Mesodermal cell (in vitro differentiated cells): Measurements from ENCODE around the gene NXPH3.
A peak's percentile ranks its signal among the peaks of the same experiment; 100 is the strongest.
"Not testable (repeated sequence)": the region's sequence is repeated elsewhere in the genome, so short reads cannot be mapped to it uniquely, and the experiment has no call there.

Experiments used
- H3K27ac ChIP-seq: 2 replicates; pipeline ENCODE4 v1.7.0; 2013; ENCODE audit warnings: mild to moderate bottlenecking, low read depth, low read length, moderate library complexity; ENCODE audit not compliant: severe bottlenecking
- H3K36me3 ChIP-seq: 2 replicates; pipeline ENCODE4 v1.7.1; 2013; ENCODE audit warnings: mild to moderate bottlenecking, low read length, moderate library complexity; ENCODE audit not compliant: control insufficient read depth, insufficient read depth
- H3K4me1 ChIP-seq: one replicate; pipeline ENCODE4 v1.7.1; 2013; ENCODE audit warnings: mild to moderate bottlenecking, low read length; ENCODE audit not compliant: insufficient read depth, control insufficient read depth, poor library complexity, severe bottlenecking
- H3K4me3 ChIP-seq: 2 replicates; pipeline ENCODE4 v1.7.0; 2013; ENCODE audit warnings: low read length, control low read depth, mild to moderate bottlenecking; ENCODE audit not compliant: insufficient read depth, poor library complexity, severe bottlenecking; ENCODE audit errors: extremely low read depth
- H3K9me3 ChIP-seq: 2 replicates; pipeline ENCODE4 v1.7.1; 2013; ENCODE audit warnings: mild to moderate bottlenecking, low read length, moderate library complexity; ENCODE audit not compliant: control insufficient read depth
- WGBS, 2 experiments: methylation state at CpG; one replicate each; pipeline ENCODE4 v1.1.5; 2013; ENCODE audit warnings: missing lambda C conversion rate in 2 of 2; ENCODE audit not compliant: insufficient coverage in 2 of 2; 5-methylcytosine and 5-hydroxymethylcytosine counted together

Gene NXPH3

GRCh38 chr17:49556223-49556943, 19.3 kb upstream of the NXPH3 start:
- no peak overlapping the region for H3K4me3 ChIP-seq
- H3K27ac ChIP-seq, result no peak overlapping the region
- no peaks in the 10 kb centered on the region for H3K4me1 ChIP-seq
- no peaks in the 10 kb centered on the region for H3K9me3 ChIP-seq
- 11 to 17% methylated on average over 27 to 28 of the region's 30 CpGs for WGBS, 2 experiments
- no peaks in the 10 kb centered on the region for H3K36me3 ChIP-seq

GRCh38 chr17:49557312-49558024, 18.2 kb upstream of the NXPH3 start:
- Histone ChIP-seq H3K4me1 (no peaks in the 10 kb centered on the region), H3K9me3 (no peaks in the 10 kb centered on the region), H3K4me3 (no peak overlapping the region), H3K27ac (no peak overlapping the region), H3K36me3 (no peaks in the 10 kb centered on the region)
- WGBS, 2 experiments, result 16 to 20% methylated on average over 8 of the region's 9 CpGs

- Histone ChIP-seq H3K36me3 (no peaks in the 10 kb centered on the region), H3K27ac (no peak overlapping the region), H3K4me1 (no peaks in the 10 kb centered on the region), H3K4me3 (no peak overlapping the region), H3K9me3 (no peaks in the 10 kb centered on the region)
- WGBS, 2 experiments, result 100% methylated on average over 1 of the region's 4 CpGs
These were observed 11.0 kb upstream of the NXPH3 start for GRCh38 chr17:49564638-49565037.

- no peak overlapping the region for H3K4me3 ChIP-seq
- H3K9me3 ChIP-seq, result no peaks in the 10 kb centered on the region
- 43 to 62% methylated on average over 3 to 12 of the region's 14 CpGs for WGBS, 2 experiments
- H3K27ac ChIP-seq, result no peak overlapping the region
- no peaks in the 10 kb centered on the region for H3K4me1 ChIP-seq
- H3K36me3 ChIP-seq, result no peaks in the 10 kb centered on the region
These were observed 9.7 kb upstream of the NXPH3 start for GRCh38 chr17:49565948-49566491.

GRCh38 chr17:49566668-49567071, 9.0 kb upstream of the NXPH3 start:
- Histone ChIP-seq H3K36me3 (no peaks in the 10 kb centered on the region), H3K27ac (no peak overlapping the region), H3K9me3 (no peaks in the 10 kb centered on the region), H3K4me3 (no peak overlapping the region), H3K4me1 (no peaks in the 10 kb centered on the region)
- WGBS, 2 experiments, result 74 to 75% methylated on average over 2 to 4 of the region's 5 CpGs

- Histone ChIP-seq H3K9me3 (no peaks in the 10 kb centered on the region), H3K36me3 (no peaks in the 10 kb centered on the region), H3K4me3 (no peak overlapping the region), H3K27ac (no peak overlapping the region), H3K4me1 (no peaks in the 10 kb centered on the region)
- WGBS, 2 experiments, result 71 to 75% methylated on average over 7 to 9 of the region's 9 CpGs
These were observed 8.6 kb upstream of the NXPH3 start for GRCh38 chr17:49567104-49567521.

- no peaks in the 10 kb centered on the region for H3K36me3 ChIP-seq
- no peaks in the 10 kb centered on the region for H3K4me1 ChIP-seq
- peak overlapping the region; percentile 12 for H3K4me3 ChIP-seq
- H3K9me3 ChIP-seq, result no peaks in the 10 kb centered on the region
- no peak overlapping the region for H3K27ac ChIP-seq
- WGBS, 2 experiments, result 36 to 39% methylated on average over 37 to 40 of the region's 42 CpGs
These were observed 7.6 kb upstream of the NXPH3 start for GRCh38 chr17:49567871-49568694.

GRCh38 chr17:49568695-49569047, 7.0 kb upstream of the NXPH3 start:
- not testable (repeated sequence) for H3K36me3 ChIP-seq, H3K4me1 ChIP-seq, H3K9me3 ChIP-seq, H3K27ac ChIP-seq, H3K4me3 ChIP-seq
- WGBS, 2 experiments, result 70 to 90% methylated on average over 4 of the region's 7 CpGs

GRCh38 chr17:49570540-49571242, 5.0 kb upstream of the NXPH3 start:
- Histone ChIP-seq H3K4me1 (no peaks in the 10 kb centered on the region), H3K27ac (no peak overlapping the region), H3K9me3 (no peaks in the 10 kb centered on the region), H3K36me3 (no peaks in the 10 kb centered on the region), H3K4me3 (no peak overlapping the region)
- WGBS, 2 experiments, result 76 to 82% methylated on average over 6 to 10 of the region's 11 CpGs

- H3K4me1 ChIP-seq, result no peaks in the 10 kb centered on the region
- no peaks in the 10 kb centered on the region for H3K36me3 ChIP-seq
- no peak overlapping the region for H3K4me3 ChIP-seq
- 70 to 73% methylated on average over 3 to 4 of the region's 6 CpGs for WGBS, 2 experiments
- no peak overlapping the region for H3K27ac ChIP-seq
- H3K9me3 ChIP-seq, result no peaks in the 10 kb centered on the region
These were observed 4.4 kb upstream of the NXPH3 start for GRCh38 chr17:49571283-49571682.
